Measurements from ENCODE around the gene MDC1. TPM values are rescaled to one million over a fixed set of nuclear protein-coding genes. Genes with fewer than 3 reads are reported as not detected.
A peak's percentile ranks its signal among the peaks of the same experiment; 100 is the strongest.

The MDC1 gene
- total and polyA plus RNA-seq, 2 experiments from 2014 or later = 17.2 to 32.7 TPM

- H3K9me2 ChIP-seq (ENCODE audit: insufficient read depth) = no peaks in the 10 kb centered on the region
- H3K27ac Mint-ChIP-seq = 0 out of 2 replicates have a peak overlapping the region, but pooled peaks have one; percentile 36
- H3K27me3 Mint-ChIP-seq (ENCODE audit: insufficient read depth, low read depth, poor library complexity) = peaks cover 19% of the 10 kb centered on the region
- no peak overlapping the region for H3K27ac ChIP-seq (ENCODE audit: low read depth)
- H3K36me3 ChIP-seq (ENCODE audit: insufficient read depth) = peaks cover 9% of the 10 kb centered on the region; the same call in 1 of the 2 replicates
- H3K36me3 Mint-ChIP-seq (ENCODE audit: low read depth) = peaks cover 57% of the 10 kb centered on the region
- H3K4me1 Mint-ChIP-seq = peaks cover 3% of the 10 kb centered on the region; the same call in 2 of the 3 replicates
- peaks cover 16% of the 10 kb centered on the region for H4K20me1 ChIP-seq (replicated peaks; ENCODE audit: insufficient read depth)
- ATAC-seq (peak; percentile 82), DNase-seq (ENCODE audit: low spot score) (peak; percentile 94)
- no peak overlapping the region for H3K4me3 Mint-ChIP-seq
- peaks cover 37% of the 10 kb centered on the region for H3F3A ChIP-seq (replicated peaks; ENCODE audit: low read depth)
- H3K27me3 ChIP-seq (ENCODE audit: insufficient read depth) = no peaks in the 10 kb centered on the region
- TF ChIP-seq ZNF331 (CRISPR knock-in tag; IDR thresholded peaks at IDR 0.05; ENCODE audit: low read depth) = no peak
- peak; percentile 44; the same call in 1 of the 2 replicates for TF ChIP-seq POLR2AphosphoS5 (IDR thresholded peaks at IDR 0.05; ENCODE audit: low read depth)
- no peak for TF ChIP-seq ZNF462 (CRISPR knock-in tag; IDR thresholded peaks at IDR 0.05)
- TF ChIP-seq CTCF (conservative IDR thresholded peaks at IDR 0.05; ENCODE audit: low read depth in 2 of 2) = peak; percentile 74 to 96
- TF ChIP-seq ZNF114 (CRISPR knock-in tag; IDR thresholded peaks at IDR 0.05) = no peak
- no peak for TF ChIP-seq JUNB (IDR thresholded peaks at IDR 0.05; ENCODE audit: unreplicated experiment)
- TF ChIP-seq ETS1 (IDR thresholded peaks at IDR 0.05) = no peak
- TF ChIP-seq EZH2 (IDR thresholded peaks at IDR 0.05; ENCODE audit: low read depth, unreplicated experiment) = no peak
- TF ChIP-seq EZH2phosphoT487 (IDR thresholded peaks at IDR 0.05; ENCODE audit: unreplicated experiment) = no peak
- no peak for TF ChIP-seq NANOG (IDR thresholded peaks at IDR 0.05; ENCODE audit: borderline replicate concordance)
- no peak for TF ChIP-seq CREB1 (CRISPR knock-in tag; IDR thresholded peaks at IDR 0.05; ENCODE audit: low read depth)
- no peak for TF ChIP-seq STAT1 (IDR thresholded peaks at IDR 0.05; ENCODE audit: unreplicated experiment)
- no peak for TF ChIP-seq REST (IDR thresholded peaks at IDR 0.05; ENCODE audit: unreplicated experiment)
- no peak overlapping the region for H3K4me2 ChIP-seq
- no peaks in the 10 kb centered on the region for H3K4me1 ChIP-seq (ENCODE audit: insufficient read depth)
- H3K9me3 Mint-ChIP-seq = no peaks in the 10 kb centered on the region; the same call in 2 of the 3 replicates
- no peak overlapping the region for H3K4me3 ChIP-seq
- H2AFZ ChIP-seq = no peak overlapping the region
- H3K79me2 ChIP-seq (replicated peaks; ENCODE audit: insufficient read depth) = no peaks in the 10 kb centered on the region
Measured at GRCh38 chr6:30730601-30731435, 13.7 kb upstream of the MDC1 start.
